Astrocyte (in vitro differentiated cells and primary cell): ENCODE measurements around the gene KBTBD4. TPM values are rescaled to one million over a fixed set of nuclear protein-coding genes. Genes with fewer than 3 reads are reported as not detected.
"Not testable (repeated sequence)": the region's sequence is repeated elsewhere in the genome, so short reads cannot be mapped to it uniquely, and the experiment has no call there.

ENCODE experiments used
- DNase-seq: peaks from one replicate; pipeline ENCODE4 v3.0.0-alpha.2; 2010; ENCODE audit warnings: low read depth
- FAIRE-seq: peaks from 2 replicates; lab custom pipeline; 2011; peaks lifted over from hg19 to GRCh38; lab: Jason Lieb, UNC
- H2AFZ ChIP-seq: 2 replicates; pipeline ENCODE4 v1.6.0; 2012; ENCODE audit warnings: low read depth, low read length, inconsistent platforms
- H3K27ac ChIP-seq: 2 replicates; pipeline ENCODE4 v1.5.1; 2011; ENCODE audit warnings: low read depth, low read length, inconsistent platforms
- H3K27me3 ChIP-seq: 2 replicates; pipeline ENCODE4 v1.6.0; 2011; ENCODE audit warnings: low read length, inconsistent platforms; ENCODE audit not compliant: insufficient read depth
- H3K36me3 ChIP-seq: 2 replicates; pipeline ENCODE4 v1.5.1; 2011; ENCODE audit warnings: low read length, inconsistent platforms; ENCODE audit not compliant: insufficient read depth
- H3K4me1 ChIP-seq: 2 replicates; pipeline ENCODE4 v1.5.1; 2011; ENCODE audit warnings: low read length, inconsistent platforms; ENCODE audit not compliant: insufficient read depth
- H3K4me2 ChIP-seq: 2 replicates; pipeline ENCODE4 v1.6.0; 2012; ENCODE audit warnings: low read length, inconsistent platforms
- H3K4me3 ChIP-seq: 2 replicates; pipeline ENCODE4 v1.5.1; 2011; ENCODE audit warnings: low read depth, mild to moderate bottlenecking, low read length, inconsistent platforms; ENCODE audit not compliant: insufficient read depth
- H3K79me2 ChIP-seq: 2 replicates; pipeline ENCODE4 v1.6.0; 2012; ENCODE audit warnings: mild to moderate bottlenecking, low read length, inconsistent platforms; ENCODE audit not compliant: insufficient read depth
- H3K9ac ChIP-seq: 2 replicates; pipeline ENCODE4 v1.6.0; 2012; ENCODE audit warnings: mild to moderate bottlenecking, low read length, inconsistent platforms
- H3K9me3 ChIP-seq: 2 replicates; pipeline ENCODE4 v1.5.1; 2012; ENCODE audit warnings: low read depth, mild to moderate bottlenecking, low read length, inconsistent platforms; ENCODE audit not compliant: insufficient read depth
- H4K20me1 ChIP-seq: 2 replicates; pipeline ENCODE4 v1.6.0; 2012; ENCODE audit warnings: low read length, inconsistent platforms; ENCODE audit not compliant: insufficient read depth
- H3K27ac Mint-ChIP-seq: one replicate; pipeline ENCODE4 v1.8.0; 2021; ENCODE audit warnings: mild to moderate bottlenecking, mixed read lengths; ENCODE audit not compliant: unreplicated experiment
- H3K27me3 Mint-ChIP-seq: one replicate; pipeline ENCODE4 v1.8.0; 2021; ENCODE audit warnings: low read depth, mixed read lengths; ENCODE audit not compliant: unreplicated experiment
- H3K36me3 Mint-ChIP-seq: one replicate; pipeline ENCODE4 v1.8.0; 2021; ENCODE audit warnings: low read depth, mixed read lengths; ENCODE audit not compliant: unreplicated experiment
- H3K4me1 Mint-ChIP-seq: one replicate; pipeline ENCODE4 v1.8.0; 2021; ENCODE audit warnings: low read depth, mixed read lengths; ENCODE audit not compliant: unreplicated experiment
- H3K4me3 Mint-ChIP-seq: one replicate; pipeline ENCODE4 v1.8.0; 2021; ENCODE audit warnings: mild to moderate bottlenecking, moderate library complexity, mixed read lengths; ENCODE audit not compliant: unreplicated experiment
- H3K9me3 Mint-ChIP-seq: one replicate; pipeline ENCODE4 v1.8.0; 2021; ENCODE audit warnings: mild to moderate bottlenecking, mixed read lengths; ENCODE audit not compliant: unreplicated experiment
- CTCF ChIP-seq: IDR thresholded peaks from 2 replicates; pipeline ENCODE4 v1.5.1; 2011; ENCODE audit warnings: low read depth, mild to moderate bottlenecking, inconsistent platforms, low read length, moderate library complexity; ENCODE audit not compliant: insufficient read depth
- EZH2 ChIP-seq: IDR thresholded peaks from 2 replicates; pipeline ENCODE4 v1.6.1; 2012; ENCODE audit warnings: mild to moderate bottlenecking, low read length, inconsistent platforms; ENCODE audit not compliant: insufficient read depth
- total RNA-seq: library from RNA; stranded (reverse); gene quantifications from 2 replicates; pipeline ENCODE4 v1.2.1, GENCODE V29; 2021

KBTBD4 gene
- total RNA-seq, 1 donor from 2014 or later, result 11.9 TPM

- peaks cover 47% of the 10 kb centered on the region for H3K79me2 ChIP-seq
- peaks cover 5% of the 10 kb centered on the region for H3K36me3 Mint-ChIP-seq
Observed at GRCh38 chr11:47565340-47566148, 13.2 kb downstream of the KBTBD4 start, which contains the start of gene PTPMT1. Gene PTPMT1, plus strand, starts transcription at chr11:47565599. Its CDS starts 24 bp downstream, at chr11:47565623.

GRCh38 chr11:47564933-47565339 lies 13.8 kb downstream of the KBTBD4 start:
- Histone ChIP-seq H3K9ac (peak overlapping the region; percentile 93), H3K27me3 (no peaks in the 10 kb centered on the region), H3K4me2 (peak overlapping the region; percentile 97), H3K79me2 (peaks cover 41% of the 10 kb centered on the region), H3K36me3 (peaks cover 3% of the 10 kb centered on the region), H3K4me3 (peak overlapping the region; percentile 92), H3K27ac (peak overlapping the region; percentile 70), H3K4me1 (peaks cover 7% of the 10 kb centered on the region), H2AFZ (peak overlapping the region; percentile 92), H3K9me3 (no peaks in the 10 kb centered on the region), H4K20me1 (no peaks in the 10 kb centered on the region)
- Mint-ChIP-seq H3K9me3 (no peaks in the 10 kb centered on the region), H3K4me1 (no peaks in the 10 kb centered on the region), H3K36me3 (peaks cover 5% of the 10 kb centered on the region), H3K4me3 (peak overlapping the region; percentile 82), H3K27me3 (no peaks in the 10 kb centered on the region), H3K27ac (peak overlapping the region; percentile 26)
- TF ChIP-seq CTCF (no peak), EZH2 (no peak)
- FAIRE-seq (no peak), DNase-seq (no peak)

More at GRCh38 chr11:47565340-47566148, 13.2 kb downstream of the KBTBD4 start, which contains the start of gene PTPMT1:
- no peak for FAIRE-seq
- Histone ChIP-seq H3K9ac (peak within 1 kb of the TSS; percentile 93), H3K27ac (peak within 1 kb of the TSS; percentile 70), H2AFZ (peak within 1 kb of the TSS; percentile 92), H3K4me3 (peak within 1 kb of the TSS; percentile 92), H3K4me1 (peaks cover 7% of the 10 kb centered on the region), H3K27me3 (no peaks in the 10 kb centered on the region), H3K36me3 (peaks cover 3% of the 10 kb centered on the region), H3K4me2 (peak within 1 kb of the TSS; percentile 97), H3K9me3 (no peaks in the 10 kb centered on the region), H4K20me1 (no peaks in the 10 kb centered on the region)
- Mint-ChIP-seq H3K27ac (peak within 1 kb of the TSS; percentile 47), H3K4me1 (no peaks in the 10 kb centered on the region), H3K9me3 (no peaks in the 10 kb centered on the region), H3K27me3 (no peaks in the 10 kb centered on the region), H3K4me3 (peak within 1 kb of the TSS; percentile 83)
- DNase-seq, result peak; percentile 53
- TF ChIP-seq CTCF, result no peak
- no peak for TF ChIP-seq EZH2

- not testable (repeated sequence) for H3K9me3 Mint-ChIP-seq, H3K9me3 ChIP-seq, H3K36me3 Mint-ChIP-seq, H3K4me3 ChIP-seq, H3K27ac Mint-ChIP-seq, H3K9ac ChIP-seq, H3K27ac ChIP-seq, H4K20me1 ChIP-seq, H3K4me1 ChIP-seq, DNase-seq, H3K36me3 ChIP-seq, H3K27me3 Mint-ChIP-seq, H2AFZ ChIP-seq, H3K27me3 ChIP-seq, H3K4me1 Mint-ChIP-seq, FAIRE-seq
- peak overlapping the region; percentile 8 for H3K4me2 ChIP-seq
- H3K79me2 ChIP-seq, result peaks cover 35% of the 10 kb centered on the region
- peak overlapping the region; percentile 57 for H3K4me3 Mint-ChIP-seq
Observed at GRCh38 chr11:47564366-47564765, 14.4 kb downstream of the KBTBD4 start.

- H3K79me2 ChIP-seq, result peaks cover 23% of the 10 kb centered on the region
- H2AFZ ChIP-seq, DNase-seq, H3K36me3 Mint-ChIP-seq, H3K27me3 Mint-ChIP-seq, FAIRE-seq, H3K4me1 ChIP-seq, H3K4me2 ChIP-seq, H3K9ac ChIP-seq, H3K9me3 ChIP-seq, H3K4me3 Mint-ChIP-seq, H3K27ac Mint-ChIP-seq, H3K36me3 ChIP-seq, H3K9me3 Mint-ChIP-seq, H4K20me1 ChIP-seq, H3K27me3 ChIP-seq, H3K4me1 Mint-ChIP-seq, H3K27ac ChIP-seq, H3K4me3 ChIP-seq: not testable (repeated sequence)
Observed at GRCh38 chr11:47562393-47562792, 16.4 kb downstream of the KBTBD4 start.
